GM18873 (cell line): ENCODE results near the gene ABCF2.

Experiments
- ATAC-seq: cut with Tn5 transposase; IDR thresholded peaks from one replicate; pipeline ENCODE4 v1.9.1; 2021; ENCODE audit warnings: mild to moderate bottlenecking, moderate library complexity, moderate number of reproducible peaks; ENCODE audit not compliant: unreplicated experiment, low FRiP score

ABCF2 gene

GRCh38 chr7:151252961-151253711, 26.1 kb upstream of the ABCF2 start:
- ATAC-seq = no peak

GRCh38 chr7:151252561-151252835, 25.5 kb upstream of the ABCF2 start:
- ATAC-seq = no peak

GRCh38 chr7:151251689-151252560, 24.9 kb upstream of the ABCF2 start:
- ATAC-seq = no peak

- ATAC-seq = no peak
These were observed 24.3 kb upstream of the ABCF2 start for GRCh38 chr7:151251328-151251688.

- no peak for ATAC-seq
These were observed 23.5 kb upstream of the ABCF2 start for GRCh38 chr7:151250181-151251132.

- ATAC-seq = no peak
These were observed 22.7 kb upstream of the ABCF2 start for GRCh38 chr7:151249732-151250072.

GRCh38 chr7:151249034-151249731, 22.2 kb upstream of the ABCF2 start:
- ATAC-seq = no peak

- ATAC-seq = no peak
These were observed 21.5 kb upstream of the ABCF2 start, which contains the start of gene SMARCD3 for GRCh38 chr7:151248346-151249033. TSS of gene SMARCD3 (minus strand) at chr7:151248694. CDS start at chr7:151248562, 132 bp downstream.

GRCh38 chr7:151247611-151248345, 20.8 kb upstream of the ABCF2 start:
- no peak for ATAC-seq

- no peak for ATAC-seq
These were observed 20.0 kb upstream of the ABCF2 start for GRCh38 chr7:151246851-151247580.

GRCh38 chr7:151246102-151246850, 19.3 kb upstream of the ABCF2 start:
- ATAC-seq = no peak

- ATAC-seq = no peak
These were observed 18.5 kb upstream of the ABCF2 start for GRCh38 chr7:151245360-151246101.

- ATAC-seq = no peak
These were observed 17.9 kb upstream of the ABCF2 start for GRCh38 chr7:151244841-151245346.

GRCh38 chr7:151244196-151244840, 17.3 kb upstream of the ABCF2 start:
- no peak for ATAC-seq

GRCh38 chr7:151243408-151244195, 16.6 kb upstream of the ABCF2 start:
- no peak for ATAC-seq

- no peak for ATAC-seq
These were observed 16.0 kb upstream of the ABCF2 start for GRCh38 chr7:151243045-151243349.
